Erythroblast (primary cell): ENCODE data around the gene SYNE3.

Experiments
- DNase-seq, 2 experiments: peaks; one replicate each; lab custom pipeline; 2025; lab: John Stamatoyannopoulos, UW
- GATA1 ChIP-seq: IDR thresholded peaks from 2 replicates; pipeline ENCODE4 v1.6.1; 2011; ENCODE audit warnings: low read depth, mild to moderate bottlenecking, control low read depth, low read length, moderate library complexity
- POLR2A ChIP-seq: IDR thresholded peaks from 2 replicates; pipeline ENCODE4 v1.6.1; 2011; ENCODE audit warnings: mild to moderate bottlenecking, low read length

Gene SYNE3

DNA sequence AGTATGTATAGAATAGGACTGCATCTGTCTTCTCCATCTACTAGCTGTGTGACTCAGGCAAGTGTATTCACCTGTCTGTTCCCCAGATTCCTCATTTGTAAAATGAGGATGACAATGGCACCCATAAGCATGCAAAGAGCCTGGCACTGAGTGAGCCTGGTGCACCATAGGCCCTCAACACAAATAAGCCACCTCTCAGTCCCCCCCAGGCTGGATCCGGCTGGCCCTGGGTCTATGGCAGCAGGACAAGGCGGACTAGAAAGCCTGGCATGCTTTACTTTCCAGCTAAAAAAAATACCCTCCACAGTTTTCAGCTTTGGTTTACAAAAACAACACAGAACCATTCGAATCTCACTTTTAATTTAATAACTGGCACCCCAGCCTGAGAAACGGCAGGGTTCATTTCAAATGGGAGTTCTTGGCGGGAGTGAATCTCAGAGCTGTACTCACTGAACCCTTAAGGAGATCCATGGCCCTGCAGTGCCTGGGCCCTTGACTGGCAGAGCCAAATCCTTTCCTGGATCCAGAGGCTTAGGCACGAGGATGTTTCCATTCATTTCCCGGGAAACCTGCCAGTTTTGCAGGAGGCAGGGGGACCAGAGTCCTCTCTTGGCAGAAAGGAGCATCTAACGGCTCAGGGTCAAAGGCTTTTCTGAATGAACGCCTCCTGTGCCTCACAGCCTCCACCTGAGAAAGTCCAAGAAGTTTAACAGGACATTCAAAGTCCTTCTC is 17.7 kb downstream of the SYNE3 start:
- TF ChIP-seq POLR2A (no peak), GATA1 (no peak)
- DNase-seq: no peak

DNA sequence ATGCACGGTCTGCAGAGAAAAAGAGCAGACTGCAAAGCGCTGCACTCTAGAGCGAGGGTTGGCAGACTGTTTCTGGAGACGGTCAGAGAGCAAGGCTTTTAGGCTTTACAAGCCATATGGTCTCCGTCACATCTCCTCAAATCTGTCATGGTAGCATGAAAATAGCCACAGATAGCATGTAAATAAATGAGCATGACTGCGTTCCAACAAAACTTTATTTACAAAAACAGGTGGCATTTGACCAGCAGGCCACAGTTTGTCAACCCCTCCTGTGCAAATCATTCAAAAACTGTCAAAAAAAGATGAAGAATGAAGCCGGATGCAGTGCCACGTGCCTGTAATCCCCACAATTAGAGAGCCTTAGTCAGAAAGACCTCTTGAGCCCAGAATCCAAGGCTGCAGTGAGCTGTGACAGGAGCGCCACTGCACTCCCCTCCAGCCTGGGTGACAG is 18.9 kb downstream of the SYNE3 start:
- no peak for DNase-seq
- TF ChIP-seq GATA1 (no peak), POLR2A (no peak)

DNA sequence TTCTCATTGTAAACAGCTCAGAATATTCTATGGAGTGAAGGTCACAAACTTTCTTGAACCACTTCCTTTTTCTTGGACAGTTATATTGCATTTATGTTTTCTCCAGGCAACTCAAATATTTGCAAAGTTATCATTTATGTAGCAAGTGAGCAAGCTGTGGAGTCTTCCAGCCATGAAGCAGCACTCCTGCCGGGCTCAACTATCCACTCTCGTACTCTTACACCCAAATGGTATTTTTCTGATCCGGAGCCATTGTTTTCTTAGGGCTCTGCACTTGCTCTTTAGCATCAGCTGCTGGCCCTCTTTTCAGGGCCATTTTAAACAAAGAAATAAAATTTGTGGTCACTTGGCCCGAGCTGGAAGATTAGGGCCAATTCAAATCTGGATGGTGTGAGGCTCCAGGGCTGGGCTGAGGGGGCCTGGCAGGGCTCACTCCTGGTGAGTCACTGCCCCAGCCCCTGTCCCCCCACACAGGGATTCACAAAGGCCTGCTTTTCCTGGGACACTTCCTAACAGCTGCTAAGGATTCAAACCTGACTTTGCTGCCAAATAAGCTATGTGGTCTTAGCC is 19.7 kb downstream of the SYNE3 start:
- no peak for DNase-seq
- TF ChIP-seq GATA1 (no peak), POLR2A (no peak)

DNA sequence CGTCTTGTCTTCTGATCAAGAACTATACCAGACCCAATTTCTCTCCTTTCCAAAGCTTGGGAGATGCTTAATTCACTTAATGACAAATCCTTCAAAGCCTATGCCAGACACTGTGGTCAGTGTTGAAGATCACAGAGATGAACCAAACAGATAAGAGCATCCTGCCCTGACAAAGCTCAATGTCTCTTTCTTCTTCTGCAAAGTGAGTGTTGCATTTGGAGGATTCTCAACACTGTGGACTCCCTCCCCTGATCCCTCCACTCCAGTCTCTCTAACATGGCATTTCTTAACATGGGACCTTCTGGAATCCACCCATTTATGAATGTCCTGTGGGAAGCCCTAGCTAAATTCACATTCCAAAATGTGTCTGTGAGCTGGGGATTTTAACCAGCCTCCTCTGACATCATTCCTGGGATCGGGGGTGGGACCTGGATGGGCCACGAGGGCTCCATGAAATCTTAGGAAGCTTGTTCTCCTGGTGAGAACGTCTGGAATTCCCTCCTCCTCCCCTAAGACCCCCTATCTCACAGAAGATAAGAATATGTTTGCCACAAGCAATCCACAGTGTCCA is 20.3 kb downstream of the SYNE3 start:
- TF ChIP-seq POLR2A (no peak), GATA1 (no peak)
- no peak for DNase-seq

DNA sequence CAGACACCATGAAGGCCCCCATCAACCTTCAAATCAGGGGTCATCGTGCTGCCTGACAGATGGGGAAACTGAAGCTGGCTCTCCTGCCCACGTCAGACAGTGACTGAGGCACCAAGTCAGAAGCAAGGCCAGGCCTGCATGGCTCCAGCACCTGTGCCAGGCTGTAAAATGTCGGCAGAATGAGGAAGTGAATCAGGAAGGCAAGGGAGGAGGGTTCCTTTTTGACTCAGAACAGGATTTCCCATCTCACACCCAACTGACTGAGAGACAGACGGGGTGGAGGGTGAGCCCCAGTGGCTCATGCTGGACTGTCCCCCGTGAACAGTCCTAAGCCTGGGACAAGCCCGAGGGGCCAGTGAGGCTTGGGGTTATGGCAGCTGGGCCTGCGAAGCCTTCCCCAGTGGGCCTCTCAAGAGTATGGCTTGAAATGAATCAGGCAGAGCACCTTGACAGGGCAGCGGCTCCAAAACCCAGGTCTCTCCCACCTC is 20.9 kb downstream of the SYNE3 start:
- no peak for DNase-seq

DNA sequence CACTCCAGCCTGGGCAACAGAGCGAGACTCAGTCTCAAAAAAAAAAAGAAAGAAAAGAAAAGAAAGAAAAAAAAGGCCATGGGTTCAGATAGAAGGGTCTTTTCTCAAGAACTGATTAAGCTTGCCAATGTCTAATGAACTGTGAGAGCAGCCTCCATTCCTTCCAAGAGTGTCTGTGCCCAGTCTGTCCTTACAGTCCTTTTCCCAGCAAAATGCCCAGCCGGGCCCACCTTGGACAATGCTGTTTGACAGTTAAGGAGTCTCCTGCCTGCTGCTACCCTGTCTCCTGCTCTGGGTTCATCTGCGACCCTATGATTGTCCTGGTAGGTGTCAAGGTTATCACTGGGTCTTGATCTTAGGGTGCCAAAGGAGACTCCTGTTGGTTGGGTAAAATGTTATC is 21.4 kb downstream of the SYNE3 start:
- no peak for DNase-seq
- TF ChIP-seq GATA1 (no peak), POLR2A (no peak)

More for the DNA sequence above, 20.9 kb downstream of the SYNE3 start:
- TF ChIP-seq POLR2A: no peak
- TF ChIP-seq GATA1: no peak

DNA sequence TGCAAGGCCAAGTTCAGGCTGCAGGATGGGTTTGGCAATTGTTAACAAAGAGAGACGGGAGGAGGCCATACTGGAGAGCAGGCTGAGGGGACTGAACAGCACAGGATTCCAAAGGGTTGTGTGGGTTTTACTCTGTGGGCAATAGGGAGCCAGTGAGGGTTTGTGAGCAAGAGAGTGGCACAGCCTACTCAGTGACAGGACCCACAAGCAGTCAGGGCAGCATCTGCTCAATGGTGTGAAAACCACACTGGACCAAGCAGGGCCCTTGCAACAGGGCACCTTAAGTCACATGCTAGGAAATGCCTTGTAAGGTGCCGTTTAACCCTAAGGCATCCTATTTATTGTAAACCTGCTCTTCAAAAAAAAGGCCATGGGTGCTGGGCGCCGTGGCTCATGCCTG is 22.0 kb downstream of the SYNE3 start:
- no peak for DNase-seq
- TF ChIP-seq POLR2A: no peak
- no peak for TF ChIP-seq GATA1

DNA sequence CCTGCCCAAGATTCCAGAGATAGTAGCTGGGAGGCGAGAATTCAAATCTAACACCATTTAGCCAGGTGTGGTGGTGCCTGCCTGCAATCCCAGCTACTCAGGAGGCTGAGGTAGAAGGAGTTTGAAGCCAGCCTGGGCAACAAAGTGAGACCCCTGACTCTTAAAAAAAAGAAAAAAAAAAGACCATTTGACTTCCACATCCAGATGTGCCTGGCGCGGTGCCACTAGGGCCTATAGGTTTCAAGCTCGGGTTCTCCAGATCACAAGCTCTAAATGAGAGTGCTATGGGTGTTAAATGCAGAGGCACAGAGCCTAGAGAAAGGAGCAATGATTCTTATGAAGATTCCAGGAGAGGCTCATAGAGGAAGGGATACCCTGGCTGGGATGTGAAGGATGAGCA is 22.5 kb downstream of the SYNE3 start:
- no peak for DNase-seq
- TF ChIP-seq POLR2A: no peak
- TF ChIP-seq GATA1: no peak

DNA sequence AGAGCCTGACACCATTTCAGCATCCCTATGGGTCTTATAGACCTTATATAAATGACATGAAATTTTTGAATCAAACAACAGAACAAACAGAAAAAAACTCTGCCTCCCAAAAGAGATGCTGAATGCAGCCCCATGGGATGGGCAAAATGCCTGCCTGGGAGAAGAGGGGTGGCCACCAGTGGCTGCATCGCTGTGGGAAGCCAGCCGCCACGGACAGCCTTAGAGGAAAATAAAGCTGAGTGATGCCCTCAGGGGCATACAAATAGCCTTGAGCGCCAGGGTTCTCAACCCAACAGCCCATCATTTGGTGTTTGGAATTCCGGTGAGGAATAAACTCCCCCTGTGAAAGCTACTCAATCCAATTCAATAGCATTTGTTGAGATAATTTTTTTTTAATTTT is 22.9 kb downstream of the SYNE3 start:
- no peak for DNase-seq
- TF ChIP-seq POLR2A: no peak
- TF ChIP-seq GATA1: no peak

DNA sequence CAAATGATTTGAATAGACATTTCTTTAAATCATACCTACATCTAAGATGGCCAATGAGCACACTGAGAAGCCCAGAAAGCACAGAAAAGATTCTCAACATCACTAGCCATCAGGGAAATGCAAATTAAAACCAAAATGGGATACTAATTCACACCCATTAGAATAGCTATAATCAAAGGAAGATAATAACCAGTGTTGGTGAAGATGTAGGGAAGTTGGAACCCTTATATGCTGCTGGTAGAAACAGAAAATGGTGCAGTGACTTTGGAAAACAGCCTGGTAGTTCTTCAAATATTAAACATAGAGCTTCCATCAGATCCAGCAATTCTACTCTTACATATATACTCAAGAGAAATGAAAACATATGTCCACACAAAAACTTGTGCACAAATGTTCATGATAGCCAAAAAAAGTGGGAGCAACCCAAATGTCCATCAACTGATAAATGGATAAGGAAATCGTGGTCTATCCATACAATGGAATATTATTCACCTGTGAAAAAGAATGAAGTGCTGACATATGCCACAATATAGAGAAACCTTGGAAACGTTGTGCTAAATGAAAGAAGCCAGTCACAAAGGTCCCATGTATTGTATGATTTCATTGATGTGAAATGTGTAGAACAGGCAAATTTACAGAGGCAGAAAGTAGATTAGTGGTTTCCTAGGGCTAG is 24.4 kb downstream of the SYNE3 start:
- TF ChIP-seq GATA1: no peak
- no peak for TF ChIP-seq POLR2A
- DNase-seq: no peak

DNA sequence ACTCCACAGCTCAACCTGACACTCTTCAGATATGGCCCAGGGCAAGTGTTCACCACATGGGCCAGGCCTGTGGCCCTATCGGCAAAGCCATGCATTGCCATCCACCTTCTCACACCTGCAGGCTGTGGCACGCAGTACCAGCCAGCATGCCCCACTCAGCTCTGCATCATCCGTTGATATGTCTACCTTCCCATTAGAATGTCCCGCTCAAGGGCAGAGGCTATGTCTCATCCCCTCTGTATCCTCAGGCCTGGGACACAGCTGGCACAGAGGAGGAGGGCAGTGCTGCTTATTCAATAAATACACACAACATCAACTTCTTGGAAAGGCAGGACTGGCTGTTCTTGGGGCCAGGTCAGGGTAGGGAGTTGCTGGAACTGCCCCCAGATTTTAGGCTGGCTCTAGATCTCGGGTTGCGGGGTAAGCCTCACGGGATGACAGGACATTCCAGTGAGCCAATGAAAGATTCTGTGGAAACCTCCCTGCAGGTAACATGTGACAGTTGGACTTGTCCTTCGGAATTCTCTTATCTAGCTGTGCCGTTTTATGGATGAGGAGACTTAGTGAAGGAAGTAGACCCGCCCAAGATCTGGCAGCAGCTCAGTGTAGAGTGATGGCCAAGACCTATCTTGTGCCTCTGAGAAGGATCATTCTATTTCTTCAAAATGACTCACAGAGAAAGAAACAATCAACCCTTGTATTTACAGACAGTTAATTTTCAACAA is 25.6 kb downstream of the SYNE3 start:
- peak in 1 of 2 experiments; percentile 7 for DNase-seq
- no peak for TF ChIP-seq GATA1
- TF ChIP-seq POLR2A: no peak

DNA sequence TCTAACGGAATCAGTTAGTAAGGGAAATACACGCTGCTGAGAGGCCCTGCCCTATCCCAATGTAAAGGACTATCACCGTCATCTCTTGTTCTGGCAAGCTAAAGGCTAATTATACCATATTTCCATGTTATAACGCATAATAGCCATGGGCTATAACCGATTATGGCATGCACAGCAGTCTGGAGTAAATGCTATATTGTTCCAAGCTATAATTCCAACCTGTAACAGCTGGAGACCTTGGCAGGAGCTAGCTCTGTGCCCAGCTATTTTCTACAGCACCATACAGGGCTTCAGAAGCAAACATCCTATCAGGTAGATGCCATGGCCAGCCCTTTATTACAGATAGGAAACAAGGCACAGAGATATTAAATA is 26.3 kb downstream of the SYNE3 start:
- TF ChIP-seq GATA1 (no peak), POLR2A (no peak)
- DNase-seq: no peak

DNA sequence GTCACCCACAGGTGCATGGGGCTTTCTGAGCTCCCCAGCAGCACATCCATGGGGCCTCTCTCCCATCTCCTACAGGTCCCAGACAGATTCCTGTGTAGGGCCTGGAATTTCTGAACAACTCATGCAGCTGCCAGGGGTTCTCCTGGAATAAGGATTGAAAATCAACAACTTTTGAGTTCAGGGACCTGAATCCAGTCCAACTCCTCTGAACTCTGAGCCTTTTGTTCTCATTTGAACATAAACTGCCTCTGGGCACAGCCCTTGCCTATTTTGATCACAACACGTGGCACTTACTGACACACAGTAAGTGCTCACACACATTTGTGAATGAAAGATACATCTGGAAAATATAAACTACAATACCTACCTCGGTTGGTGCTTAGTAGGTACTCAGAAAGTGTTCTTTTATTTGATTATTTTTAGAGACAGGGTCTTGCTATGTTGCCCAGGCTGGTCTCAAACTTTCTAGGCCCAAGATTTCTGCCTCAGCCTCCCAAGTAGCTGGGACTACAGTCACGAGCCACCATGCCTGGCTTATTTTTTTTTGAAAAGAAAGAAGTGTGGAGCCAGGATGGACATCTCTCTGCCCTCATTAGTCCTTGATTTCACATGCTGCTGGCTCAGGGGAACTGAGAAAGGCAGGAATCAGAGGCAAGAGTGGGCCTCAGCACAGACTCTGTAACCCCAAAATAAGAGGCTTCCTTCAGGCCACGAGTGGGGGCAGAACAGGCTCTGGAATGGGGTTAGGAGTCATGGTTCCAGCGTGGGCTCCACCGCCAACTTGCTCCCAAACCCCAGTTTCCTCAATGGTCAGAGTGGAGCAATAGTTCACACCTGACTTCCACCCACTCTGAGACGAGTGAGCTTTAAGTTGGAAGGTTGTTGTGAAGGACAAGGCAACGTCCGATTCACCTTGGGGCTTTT is 27.0 kb downstream of the SYNE3 start:
- DNase-seq: no peak
- TF ChIP-seq GATA1 (no peak), POLR2A (no peak)
